Measurements from ENCODE around the gene COTL1.
A peak's percentile ranks its signal among the peaks of the same experiment; 100 is the strongest.
"Not testable (repeated sequence)": the region's sequence is repeated elsewhere in the genome, so short reads cannot be mapped to it uniquely, and the experiment has no call there.

Gene COTL1

GRCh38 chr16:84528322-84528721 lies 89.6 kb downstream of the COTL1 start:
- no peak for DNase-seq (ENCODE audit: low spot score)

- no peak for DNase-seq (ENCODE audit: low spot score)
Measured at GRCh38 chr16:84527532-84528269, 90.2 kb downstream of the COTL1 start.

- DNase-seq (ENCODE audit: low spot score) = peak; percentile 86
Measured at GRCh38 chr16:84526794-84527531, 90.9 kb downstream of the COTL1 start.

- not testable (repeated sequence) for DNase-seq (ENCODE audit: low spot score)
Measured at GRCh38 chr16:84524941-84525581, 92.8 kb downstream of the COTL1 start.

DNA sequence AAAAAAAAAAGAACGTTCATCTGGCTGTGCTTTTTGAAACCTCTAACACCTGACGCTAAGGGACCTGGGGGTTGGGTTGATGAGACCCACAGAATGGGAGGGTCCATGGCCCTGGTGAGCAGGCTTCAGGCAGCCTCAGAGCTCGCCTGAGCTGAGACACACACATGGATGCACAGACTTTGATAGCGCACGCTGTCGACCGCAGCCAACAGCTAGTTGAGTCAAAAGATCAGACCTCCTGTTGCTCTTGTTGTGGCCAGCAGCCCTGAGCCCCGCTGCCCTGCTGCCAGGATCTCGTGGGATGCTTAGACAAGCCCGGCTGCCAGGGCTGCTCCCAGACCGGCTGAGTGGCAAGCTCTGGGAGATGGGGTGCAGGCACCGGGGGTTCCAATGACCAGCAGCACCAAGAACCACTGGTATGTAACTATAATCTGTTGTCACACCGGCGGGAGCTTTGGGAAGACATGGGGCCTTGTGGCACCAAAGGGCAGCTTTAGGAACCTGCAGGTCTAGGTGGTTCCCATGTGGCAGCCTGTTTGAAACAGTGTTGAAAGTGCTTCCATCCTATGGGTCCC lies 93.4 kb downstream of the COTL1 start:
- DNase-seq (ENCODE audit: low spot score) = no peak

DNA sequence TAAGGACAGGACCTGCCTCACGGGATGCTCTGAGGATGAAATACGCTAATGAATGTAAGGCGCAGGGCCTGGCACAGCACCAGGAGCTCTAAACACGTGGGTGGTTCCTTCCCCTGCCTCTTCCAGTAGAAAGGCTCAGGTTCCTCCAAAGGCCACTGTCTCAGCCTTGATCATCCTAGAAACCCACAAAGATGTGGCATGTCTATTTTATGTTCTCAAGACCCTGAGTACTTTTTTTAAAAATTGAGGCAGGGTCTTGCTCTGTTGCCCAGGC lies 96.4 kb downstream of the COTL1 start:
- DNase-seq (ENCODE audit: low spot score) = no peak

DNA sequence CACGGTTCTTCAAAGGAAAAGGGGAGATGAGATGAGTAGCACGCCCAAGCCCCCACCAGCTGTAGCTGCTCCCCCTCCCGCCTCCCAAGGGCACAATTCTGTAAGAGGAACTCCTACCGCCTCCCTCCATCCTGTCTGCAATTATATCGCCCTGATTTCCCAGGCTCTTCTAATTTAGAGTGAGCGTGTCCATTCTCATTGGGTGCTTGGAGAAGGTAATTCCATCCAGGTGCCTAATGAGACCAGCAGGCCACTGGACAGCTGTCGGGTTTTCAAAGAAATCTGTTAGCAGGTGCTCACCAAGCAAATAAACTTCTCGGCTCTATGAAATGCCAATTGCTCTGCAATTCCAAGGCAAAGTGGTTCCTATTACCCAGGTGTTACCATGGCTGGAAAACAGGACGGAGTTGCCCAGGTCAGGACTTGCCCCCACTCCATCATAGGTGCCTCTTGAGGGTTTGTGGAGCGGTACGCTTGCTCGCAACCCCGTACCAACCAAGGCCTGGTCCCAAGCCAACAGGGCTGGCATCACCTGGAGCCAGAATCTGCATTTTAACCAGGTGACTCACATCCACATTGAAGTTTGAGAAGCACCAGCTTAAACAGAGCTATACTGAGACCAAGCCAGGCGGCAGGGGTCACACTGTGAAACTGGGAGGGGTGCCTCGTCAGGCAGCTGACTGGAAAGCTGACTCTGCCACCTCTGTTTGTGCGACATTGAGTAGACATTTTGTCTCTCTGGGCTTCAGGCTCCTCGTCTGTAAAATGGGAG lies 97.0 kb downstream of the COTL1 start:
- no peak for DNase-seq (ENCODE audit: low spot score)

DNA sequence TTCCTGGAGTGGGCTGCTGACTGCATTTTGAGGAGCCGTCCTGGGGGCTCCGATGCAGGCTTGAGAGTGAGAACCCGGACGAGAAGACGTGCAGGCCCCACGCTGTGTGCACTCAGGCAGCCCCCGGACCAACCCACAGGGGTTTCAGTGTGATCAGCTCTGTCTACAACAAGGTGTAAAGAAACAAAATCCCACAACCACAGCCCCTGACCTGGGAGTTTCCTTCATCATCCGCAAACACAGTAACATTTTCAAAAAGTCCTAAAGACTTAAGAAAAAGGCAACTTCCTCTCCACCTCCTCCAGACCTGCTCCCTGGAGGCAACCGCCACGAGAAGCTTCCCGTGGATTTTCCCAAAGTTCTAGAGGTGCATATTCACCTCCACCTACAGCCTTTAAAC lies 98.0 kb downstream of the COTL1 start:
- DNase-seq (ENCODE audit: low spot score) = no peak

DNA sequence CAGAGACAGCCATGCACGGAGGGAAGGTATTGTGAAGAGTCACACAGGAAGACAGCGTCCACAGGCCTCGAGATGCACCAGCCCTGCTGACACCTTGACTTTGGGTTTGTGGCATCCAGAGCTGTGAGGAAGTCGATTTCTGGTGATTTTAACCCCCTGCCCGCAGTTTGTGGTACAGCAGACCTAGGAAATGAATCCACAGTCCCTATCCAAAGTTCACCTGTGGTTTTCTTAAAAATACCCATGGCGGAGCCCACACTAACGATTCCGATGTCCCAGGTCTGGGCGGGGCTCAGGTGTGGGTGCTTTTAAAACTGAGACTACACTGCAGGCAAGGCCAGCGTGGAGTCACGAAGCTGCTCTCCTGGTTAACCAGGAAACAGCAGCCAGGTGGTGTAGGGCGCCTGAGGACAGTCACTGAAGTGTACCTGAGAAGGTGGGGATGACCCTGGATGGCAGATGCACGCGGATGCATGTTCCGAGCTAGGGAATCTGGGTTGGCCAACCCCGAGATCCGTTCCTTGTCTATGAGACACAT lies 99.0 kb downstream of the COTL1 start:
- no peak for DNase-seq (ENCODE audit: low spot score)

DNA sequence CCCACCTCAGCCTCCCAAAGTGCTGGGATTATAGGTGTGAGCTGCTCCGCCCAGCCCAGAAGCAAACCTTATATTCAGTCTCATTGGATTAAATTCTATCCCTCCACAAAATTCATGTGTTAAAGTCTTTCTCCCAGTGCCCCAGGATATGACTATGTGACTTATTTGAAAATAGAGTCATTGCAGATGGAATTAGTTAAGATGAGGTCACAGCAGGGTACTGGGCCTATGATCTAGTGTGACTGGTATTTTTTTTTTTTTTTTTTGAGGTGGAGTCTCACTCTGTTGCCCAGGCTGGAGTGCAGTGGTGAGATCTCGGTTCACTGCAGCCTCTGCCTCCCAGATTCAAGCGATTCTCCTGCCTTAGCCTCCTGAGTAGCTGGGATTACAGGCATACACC lies 99.7 kb downstream of the COTL1 start:
- not testable (repeated sequence) for DNase-seq (ENCODE audit: low spot score)

DNA sequence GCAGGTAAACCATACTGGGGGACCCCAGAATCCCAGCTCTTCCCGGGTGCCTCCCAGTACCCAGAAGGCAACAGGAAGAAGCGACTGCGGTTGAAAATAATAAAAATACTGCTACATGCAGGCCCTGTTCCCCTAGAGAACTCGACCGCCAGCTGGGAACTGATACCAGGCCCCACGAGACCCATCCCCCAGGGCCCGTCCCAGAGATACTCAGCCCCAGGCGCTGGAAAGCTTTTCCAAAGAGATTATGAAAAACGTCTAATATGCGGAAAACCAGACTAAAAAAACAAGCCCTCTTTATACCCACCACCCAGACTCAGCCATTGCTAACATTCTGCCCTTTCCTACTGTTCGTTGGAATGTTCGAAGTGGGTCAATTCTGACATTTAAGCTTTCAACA lies 100.5 kb downstream of the COTL1 start:
- no peak for DNase-seq (ENCODE audit: low spot score)
